HG02970 (cell line): Measurements from ENCODE around the gene CCM2.

Experiments
- ATAC-seq: cut with Tn5 transposase; IDR thresholded peaks from one replicate; pipeline ENCODE4 v1.9.1; 2021; ENCODE audit warnings: mild to moderate bottlenecking, moderate library complexity, moderate number of reproducible peaks; ENCODE audit not compliant: unreplicated experiment, low FRiP score

The CCM2 gene

DNA sequence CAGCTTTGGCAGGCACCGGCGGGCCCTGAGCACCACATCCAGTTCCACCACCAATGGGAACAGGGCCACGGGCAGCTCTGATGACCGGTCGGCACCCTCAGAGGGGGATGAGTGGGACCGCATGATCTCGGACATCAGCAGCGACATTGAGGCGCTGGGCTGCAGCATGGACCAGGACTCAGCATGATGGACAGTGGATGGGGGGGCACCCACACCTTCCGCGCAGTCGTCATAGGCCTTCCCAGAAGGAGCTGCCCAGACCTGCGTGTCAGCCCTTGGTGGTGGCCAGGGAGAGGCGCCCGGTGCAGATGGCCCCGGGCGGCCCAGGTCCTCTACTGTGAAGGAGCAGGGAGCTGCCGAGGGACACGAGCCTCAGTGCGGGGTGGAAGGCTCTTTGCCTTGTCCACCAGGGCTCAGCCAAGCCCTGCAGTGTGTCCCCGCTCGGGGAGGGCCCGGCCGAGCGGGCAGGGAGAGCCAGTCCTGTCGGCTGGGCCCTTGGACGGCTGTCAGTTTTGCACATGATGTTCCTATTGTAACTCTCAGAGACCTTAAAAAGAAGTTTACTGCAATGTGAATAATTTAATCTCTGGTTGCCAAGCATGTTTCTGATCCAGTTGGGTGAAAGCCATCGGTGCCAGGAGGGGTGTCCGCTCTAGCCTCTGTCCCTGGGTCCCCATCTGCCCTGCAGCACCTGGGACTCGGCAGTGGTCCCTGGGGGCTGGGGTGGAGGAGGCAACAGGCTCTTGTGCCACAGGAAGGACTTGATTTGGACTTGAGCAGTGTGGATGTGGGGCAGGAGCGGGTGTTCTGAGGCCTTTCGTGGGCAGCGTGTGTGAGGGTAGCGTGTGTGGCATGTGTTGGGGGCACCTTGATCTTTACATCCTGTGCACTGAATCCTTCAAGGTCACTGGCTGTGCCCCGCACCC, 76.1 kb downstream of the CCM2 start:
- no peak for ATAC-seq

DNA sequence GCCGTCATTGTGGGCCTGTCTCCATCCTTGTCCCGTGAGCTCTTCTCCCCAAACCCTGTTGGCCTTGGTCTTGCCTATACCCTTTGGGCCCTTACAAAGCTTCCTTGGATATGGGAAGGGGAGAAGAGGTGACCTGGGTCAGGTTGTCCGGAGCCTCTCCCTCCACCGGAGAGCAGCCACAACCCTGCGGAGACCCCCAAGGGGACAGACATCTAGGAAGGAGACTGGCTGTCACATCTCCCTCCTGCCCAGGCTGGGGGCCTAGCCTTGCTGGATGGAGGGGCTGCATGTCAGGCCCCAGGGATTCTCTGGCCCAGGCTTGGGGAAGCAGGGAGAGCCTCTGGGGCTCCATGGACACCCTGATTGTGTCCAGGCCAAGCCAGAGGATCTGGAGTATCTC, 76.9 kb downstream of the CCM2 start:
- no peak for ATAC-seq

DNA sequence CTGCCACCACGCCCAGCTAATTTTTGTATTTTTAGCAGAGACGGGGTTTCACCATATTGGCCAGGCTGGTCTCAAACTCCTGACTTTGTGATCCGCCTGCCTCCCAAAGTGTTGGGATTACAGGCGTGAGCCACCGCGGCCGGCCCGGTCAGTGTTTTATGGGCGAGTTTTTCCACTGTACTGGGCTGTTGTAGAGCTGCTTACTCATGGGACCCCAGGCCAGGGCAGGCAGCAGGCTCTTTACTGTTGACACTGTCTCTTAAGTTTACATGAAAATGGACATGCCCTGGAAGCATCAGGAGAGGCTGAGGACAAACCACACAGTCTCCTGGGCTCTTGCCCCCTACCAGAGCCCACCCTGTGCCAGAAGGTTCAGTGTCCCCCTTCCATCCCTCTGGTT, 77.6 kb downstream of the CCM2 start:
- no peak for ATAC-seq

DNA sequence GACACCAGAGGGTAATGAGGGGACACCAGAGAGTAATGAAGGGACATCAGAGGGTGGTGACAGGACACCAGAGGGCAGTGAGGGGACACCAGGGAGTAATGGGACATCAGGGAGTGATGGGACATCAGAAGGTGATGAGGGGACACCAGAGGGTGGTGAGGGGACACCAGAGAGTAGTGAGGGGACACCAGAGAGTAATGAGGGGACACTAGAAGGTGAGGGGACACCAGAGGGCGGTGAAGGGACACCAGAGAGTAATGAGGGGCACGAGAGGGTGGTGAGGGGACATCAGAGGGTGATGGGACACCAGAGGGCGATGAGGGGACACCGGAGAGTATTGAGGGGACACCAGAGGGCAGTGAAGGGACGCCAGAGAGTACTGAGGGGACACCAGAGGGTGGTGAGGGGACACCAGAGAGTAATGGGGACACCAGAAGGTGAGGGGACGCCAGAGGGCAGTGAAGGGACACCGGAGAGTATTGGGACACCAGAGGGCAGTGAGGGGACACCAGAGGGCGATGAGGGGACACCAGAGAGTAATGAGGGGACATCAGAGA, 78.2 kb downstream of the CCM2 start:
- ATAC-seq, result no peak

DNA sequence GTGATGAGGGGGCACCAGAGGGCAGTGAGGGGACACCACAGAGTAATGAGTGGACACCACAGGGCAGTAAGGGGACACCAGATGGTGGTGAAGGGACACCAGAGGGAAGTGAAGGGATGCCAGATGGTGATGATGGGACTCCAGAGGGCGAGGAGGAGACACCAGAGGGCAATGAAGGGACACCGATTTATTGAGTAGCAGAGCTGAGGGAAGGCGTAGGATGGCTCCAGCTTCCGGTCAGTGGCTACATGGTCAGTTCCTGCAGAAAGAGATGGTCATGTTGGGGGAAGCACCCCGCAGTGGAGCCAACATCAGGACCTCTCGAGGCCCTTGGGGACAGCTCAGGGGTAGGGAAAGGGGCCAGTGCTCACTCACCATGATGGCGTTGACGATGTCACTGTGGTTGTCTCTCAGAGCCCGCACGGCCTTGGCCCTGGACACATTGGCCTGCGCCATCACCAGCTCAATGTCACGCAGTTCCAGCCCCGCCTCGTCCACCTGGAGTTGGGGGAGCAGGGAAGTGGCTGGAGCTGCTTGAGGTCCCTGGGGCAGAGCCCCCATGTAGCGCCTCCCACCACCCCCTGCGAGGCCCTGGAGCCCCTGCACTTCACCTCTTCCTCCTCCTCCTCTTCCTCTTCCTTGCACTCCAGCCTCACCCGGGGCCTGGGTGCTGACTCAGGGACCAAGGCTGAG, 80.4 kb downstream of the CCM2 start:
- no peak for ATAC-seq

DNA sequence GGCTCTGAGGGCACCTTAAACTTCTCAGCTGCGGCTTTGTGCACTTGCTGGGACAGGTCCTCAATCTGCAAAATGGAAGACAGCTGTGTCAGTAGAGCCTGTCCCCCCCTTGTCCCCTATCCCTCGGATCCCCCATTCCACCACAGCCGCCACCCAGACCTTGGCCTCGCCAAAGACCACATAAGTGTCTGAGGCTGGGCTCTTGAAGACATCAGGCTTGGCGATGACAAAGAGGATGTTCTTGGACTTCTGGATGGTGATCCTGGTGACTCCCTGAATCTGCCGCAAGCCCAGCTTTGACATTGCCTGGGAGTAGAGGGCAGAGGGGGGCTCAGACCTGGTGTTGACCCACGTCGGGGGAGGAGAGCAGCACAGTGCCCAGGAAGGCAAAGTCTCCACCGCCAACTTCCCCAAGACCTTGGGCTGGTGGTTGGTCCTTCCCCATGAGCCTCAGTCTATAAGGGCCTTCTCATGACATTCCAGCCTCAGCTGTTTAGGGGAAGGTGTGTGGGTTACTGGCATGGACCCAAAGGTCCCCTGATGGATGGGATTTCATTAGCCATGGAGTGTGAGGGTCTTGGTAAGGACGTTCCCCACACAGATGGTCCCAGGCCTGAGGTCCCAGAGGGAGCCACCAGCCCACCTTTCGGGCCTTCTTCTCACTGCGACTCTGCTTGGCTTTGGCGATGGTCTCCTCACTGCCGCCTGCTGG, 81.1 kb downstream of the CCM2 start:
- no peak for ATAC-seq

DNA sequence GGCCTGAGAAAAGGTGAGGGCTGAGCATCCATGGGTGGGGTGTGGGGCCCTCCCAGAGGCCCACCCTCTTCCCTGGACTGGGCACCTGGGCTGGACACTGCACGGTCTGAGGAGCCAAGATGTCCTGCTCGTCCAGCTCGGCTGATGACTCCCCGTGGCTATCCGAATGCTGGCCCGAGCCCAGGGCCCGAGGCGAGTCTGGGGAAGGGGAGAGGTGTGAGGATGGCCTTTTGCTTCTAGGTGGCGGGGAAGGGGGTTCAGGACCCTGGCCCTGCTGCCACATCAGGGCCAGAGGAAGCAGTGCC, 81.6 kb downstream of the CCM2 start:
- ATAC-seq, result no peak

DNA sequence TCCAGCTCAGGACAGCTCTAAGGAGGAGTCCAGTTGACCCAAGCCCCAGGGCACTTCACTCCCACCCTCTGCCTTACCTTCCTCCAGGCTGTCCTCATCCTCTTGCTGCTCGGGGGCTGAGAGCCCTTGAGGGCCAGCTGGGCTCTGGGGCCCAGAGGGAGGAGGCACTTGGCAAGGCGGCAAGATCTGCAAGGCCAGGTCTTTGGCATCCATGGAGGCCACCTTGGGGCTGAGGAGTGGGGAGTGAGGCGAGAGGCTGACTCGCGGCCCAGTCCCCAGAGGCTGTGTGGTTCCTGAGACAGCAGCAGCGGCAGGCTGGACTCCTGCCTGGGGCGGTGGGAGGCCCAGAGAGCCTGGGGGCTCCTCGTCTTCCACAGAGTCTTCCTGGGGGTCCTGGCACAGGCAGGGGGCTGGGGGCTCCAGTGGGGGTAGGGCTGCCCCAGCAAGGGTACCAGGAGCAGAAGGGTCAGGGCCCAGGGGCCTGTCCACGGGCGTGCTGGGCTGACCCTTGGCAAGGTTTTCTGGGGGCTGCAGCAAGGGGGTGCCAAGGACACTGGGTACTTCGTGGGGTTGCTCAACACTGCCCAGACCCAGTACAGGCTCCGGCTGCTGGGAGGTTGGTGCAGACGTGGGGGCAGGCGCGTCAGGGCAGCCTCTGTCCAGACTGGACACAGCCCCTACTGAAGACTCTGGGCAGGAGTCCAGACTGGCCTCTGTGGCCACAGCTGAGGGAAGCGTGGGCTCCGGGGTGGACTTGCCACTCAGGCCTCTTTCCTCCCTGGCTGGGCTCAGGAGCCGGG, 82.2 kb downstream of the CCM2 start:
- no peak for ATAC-seq

DNA sequence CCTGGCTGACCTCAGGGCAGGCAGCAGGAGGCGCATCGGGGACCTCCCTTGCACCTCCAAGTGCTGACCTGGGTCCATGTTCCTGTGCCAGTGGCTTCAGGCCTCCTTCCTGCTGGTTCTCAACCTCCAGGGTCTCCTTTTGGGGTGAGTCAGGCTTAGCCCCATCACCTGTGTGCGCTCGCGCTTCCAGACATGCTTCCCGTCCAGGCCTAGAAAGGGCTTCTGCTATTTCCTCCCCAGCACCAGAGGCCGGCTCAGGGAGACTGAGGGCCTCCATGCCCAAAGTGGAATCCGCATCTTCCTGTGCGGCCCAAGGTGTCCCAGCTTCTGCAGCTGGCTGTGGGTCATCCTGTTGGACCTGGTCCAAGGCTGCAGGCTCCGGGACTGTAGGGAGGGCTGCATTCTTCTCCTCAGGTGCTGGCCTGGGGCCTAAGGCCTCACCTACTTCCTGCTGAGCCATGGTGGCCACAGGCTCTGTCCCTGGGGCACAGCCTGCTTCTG, 82.9 kb downstream of the CCM2 start:
- no peak for ATAC-seq

DNA sequence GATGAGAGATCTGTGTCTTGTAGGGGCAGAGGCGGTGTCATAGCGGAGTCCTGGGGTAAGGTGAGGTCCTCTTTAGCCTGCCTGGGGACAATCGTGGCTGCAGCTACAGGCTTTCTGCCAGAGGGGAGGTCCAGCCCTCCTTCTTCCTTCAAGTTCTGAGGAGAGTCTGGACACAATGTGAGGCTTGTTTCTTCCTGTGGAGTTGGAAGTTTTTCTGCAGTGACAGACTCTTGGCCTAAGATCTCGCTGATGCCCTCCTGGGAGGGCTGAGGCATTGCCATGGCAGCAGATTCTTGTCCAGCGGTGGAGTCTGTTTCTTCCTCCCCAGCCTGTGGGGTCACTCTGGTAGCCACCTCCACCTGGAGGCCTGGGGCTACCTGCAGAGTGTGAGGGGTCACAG, 84.3 kb downstream of the CCM2 start:
- no peak for ATAC-seq

DNA sequence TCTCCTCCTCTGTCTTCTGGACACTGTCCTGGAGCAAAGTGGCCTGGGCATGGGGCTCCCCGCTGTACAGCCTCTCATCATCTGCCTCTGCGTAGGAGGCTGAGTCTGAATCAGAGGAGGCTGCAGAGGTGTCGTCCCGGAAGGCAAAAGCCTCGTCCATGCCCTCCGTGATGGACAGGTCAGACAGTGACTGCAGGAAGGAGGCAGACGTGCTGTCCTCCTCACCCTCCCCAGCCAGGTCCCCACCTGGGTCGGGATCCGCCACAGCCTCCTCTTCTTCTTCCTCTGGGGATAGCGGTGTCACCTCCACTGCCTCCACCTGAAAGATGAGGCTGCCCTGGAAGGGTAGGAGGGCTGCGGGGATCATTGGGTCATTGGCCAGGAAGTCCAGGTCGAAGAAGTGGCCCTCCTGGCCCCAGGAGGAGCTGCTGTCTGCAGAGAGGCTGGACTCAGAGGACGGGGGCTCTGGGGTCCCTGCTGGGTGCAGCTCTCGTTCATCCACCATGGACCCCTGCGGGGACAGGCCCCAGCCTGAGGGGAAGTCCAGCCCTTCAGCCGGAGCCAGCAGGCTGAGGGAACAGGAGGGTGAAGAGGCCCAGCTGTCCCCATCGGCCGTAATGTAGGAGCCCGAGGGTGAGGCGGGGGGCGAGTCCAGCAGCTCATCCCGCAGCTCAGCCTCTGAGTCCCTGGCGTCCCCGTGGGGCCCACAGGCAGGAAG, 85.1 kb downstream of the CCM2 start:
- ATAC-seq, result no peak

DNA sequence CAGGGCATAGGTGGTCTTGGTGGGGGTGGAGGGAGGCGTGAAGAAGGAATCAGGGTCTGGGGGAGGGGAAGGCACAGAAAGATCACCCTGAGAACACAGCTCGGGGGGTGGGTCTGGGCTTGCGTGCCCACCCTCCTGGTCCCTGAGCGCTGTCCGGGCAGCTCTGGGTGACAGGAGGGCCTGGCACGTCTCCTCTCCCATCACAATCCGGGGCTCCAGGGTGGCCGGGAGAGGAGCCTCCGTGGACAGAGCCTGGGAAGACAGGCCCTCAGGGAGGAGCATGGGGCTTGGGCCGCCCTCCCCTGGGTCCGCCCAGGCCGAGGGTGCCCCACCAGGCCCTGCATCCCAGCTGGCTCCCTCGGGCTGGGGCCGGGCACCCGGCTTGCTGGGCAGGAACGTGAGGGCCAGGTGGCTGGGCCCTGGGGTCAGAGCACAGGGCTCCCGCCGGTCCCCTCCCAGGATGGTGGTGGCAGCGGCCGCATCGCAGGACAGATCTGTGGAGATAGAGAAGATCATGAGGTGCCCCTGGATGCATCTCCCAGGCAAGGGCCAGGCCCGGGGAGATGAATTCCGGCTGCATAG, 85.7 kb downstream of the CCM2 start:
- no peak for ATAC-seq

DNA sequence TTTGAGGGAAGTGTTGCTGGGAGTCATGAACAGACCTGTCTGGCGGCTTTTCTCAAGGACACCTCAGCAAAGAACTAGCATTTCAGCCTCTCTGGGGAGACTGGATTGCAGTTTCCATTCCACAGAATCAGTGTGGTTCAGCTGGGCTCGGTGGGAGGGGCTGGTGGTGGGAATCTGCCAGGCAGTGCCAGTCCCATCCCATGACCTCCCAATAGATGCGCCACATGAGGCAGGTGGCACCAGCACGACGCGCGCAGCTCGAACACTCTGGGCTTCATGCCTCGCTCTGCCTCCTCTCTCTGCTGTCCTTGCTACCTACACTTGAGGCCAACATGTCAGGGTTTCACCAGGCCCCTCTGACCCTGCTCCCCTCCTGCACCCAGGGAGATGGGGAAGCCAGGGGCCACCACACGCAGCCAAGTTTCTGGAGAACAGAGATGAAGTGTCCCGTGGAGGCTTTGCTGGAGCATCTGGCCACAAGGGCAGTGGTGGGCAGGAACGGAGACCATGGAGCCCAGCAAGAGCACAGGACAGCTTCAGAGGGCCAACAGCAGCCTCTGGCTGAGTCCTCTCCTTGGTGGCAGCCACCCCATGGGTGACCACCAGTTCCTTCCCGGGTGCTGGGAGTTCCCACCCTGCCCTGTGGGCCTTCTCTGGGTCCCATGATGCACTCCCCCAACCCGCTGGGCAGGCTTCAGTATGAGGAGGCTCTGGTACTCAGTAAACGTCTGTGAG, 86.5 kb downstream of the CCM2 start:
- ATAC-seq, result no peak

DNA sequence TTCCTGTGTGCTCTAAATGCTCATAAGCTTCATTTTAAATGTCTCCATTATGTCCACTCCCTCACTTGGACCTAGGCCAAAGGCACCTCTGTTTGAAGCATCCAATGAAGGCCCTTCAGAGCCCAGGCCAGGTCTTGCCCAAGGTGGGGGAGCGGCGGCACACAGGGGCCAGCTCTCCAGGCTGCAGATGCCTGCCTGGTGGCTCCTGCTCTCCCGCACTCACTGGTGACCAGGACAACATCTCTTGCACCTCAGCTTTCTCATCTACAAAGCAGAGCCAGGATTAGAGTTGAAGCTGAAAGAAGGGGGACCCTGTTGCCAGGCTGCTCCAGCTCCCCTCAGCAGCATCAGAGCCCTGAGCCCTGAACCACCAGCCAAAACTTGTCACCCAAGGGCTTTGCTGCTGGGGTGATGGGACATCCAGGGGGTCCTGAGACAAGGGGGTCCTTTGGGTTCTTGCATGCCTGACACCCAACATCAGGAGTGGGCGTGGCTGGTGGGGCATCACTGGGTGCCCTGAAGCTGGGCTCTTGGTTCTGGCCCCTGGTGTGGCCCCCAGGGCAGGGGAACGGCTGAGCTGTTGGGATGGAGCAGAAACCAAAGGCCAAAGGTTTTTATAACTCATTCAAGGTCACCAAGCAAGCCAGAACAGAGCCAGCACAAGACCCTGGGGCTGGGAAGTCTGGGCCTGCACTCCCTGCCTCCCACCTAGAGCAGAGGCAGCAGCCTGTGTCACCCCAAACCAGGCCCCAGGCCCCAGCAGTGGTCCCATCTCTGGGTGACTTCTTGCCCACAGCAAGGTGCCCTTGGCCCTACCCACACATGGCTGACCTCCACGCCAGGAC, 87.5 kb downstream of the CCM2 start:
- ATAC-seq, result no peak

DNA sequence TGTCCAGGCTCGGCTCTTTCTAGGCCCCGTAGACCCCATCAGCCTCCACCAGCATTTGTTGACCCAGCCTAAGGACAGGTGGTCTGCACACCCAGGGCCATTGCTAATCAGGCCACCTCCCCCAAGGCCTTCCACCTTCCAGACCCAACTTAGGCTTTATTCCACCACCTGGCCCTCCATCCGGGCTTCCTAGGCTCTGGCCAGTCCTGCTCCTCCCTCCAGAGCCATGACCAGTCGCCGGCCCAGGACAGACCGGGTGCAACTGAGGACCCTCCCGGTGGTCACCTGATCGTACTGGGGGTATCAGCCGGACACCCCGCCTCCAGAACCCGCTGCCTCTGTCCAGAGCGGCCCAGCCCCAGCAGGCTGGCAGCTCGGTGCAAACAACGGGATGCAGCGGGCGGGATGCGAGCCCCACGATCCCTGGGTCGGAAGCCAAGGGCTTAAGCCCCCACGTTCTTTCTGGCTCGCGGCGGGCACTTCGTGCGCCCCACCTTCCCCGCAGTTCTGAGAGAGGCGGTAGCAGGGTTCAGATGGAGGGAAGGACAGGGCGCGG, 88.2 kb downstream of the CCM2 start:
- ATAC-seq, result no peak

DNA sequence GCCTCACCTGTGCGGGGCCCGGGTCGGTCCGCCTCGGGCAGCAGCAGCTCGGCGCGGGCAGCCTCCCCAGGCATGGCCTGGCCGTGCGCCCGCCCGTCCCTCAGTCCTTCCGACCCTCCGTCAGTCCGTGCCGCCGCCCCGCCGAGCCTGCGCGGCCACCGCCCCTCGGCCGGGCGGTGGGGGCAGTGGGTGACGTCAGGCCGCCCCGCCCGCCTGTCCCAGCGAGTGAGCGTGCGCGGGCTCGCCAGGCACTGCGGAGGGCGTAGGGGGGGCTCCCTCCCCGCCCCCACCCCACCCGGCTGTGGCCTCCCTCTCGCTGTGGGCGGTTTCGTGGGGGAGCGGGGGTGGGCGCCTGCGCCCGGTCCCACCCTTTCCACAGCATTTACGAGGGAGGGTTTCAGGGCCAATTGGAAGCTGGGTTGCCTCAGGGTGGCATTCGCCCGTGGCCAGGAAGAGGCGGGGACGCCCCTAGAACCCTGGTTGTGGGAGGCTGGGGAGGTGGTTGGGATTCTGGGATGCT, 88.9 kb downstream of the CCM2 start, which contains the start of gene NACAD:
NACAD (minus strand) TSS at position 149 of the 520 bp plus-strand sequence; CDS start at position 74, 75 bp downstream.
- no peak for ATAC-seq

DNA sequence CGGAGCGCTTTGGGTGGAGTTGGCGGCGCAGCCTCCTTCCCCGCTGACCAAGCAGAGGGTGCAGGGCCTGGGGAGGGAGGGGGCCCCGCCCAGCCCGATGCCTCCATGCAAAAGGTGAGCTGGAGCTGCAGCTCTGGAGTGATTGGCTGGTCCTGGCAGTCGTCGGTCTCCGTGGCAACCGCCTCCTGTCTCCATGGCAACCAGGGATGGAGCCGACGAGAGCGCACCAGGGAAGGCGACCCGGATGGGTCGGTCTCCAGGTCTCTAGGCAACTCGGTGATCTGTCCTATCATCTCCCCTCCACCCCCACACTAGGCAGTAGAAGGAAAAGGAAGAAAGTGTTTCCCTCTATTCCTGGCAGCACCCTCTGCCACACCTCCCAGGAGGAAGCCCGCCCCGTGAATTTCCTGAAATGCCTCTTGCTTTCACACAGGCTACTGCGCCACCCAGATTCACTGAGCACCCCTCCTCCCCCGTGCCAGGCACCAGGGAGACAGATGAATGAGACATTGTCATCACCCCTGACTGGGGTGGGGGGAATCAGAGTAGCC, 89.4 kb downstream of the CCM2 start:
- no peak for ATAC-seq
